AG09309 (cell line): ENCODE results near the gene QPCTL.
"Not testable (repeated sequence)": the region's sequence is repeated elsewhere in the genome, so short reads cannot be mapped to it uniquely, and the experiment has no call there.

Experiments
- DNase-seq: peaks from one replicate; pipeline ENCODE4 v3.0.0-alpha.2; 2010; ENCODE audit warnings: low read depth
- H3K4me3 ChIP-seq: 2 replicates; pipeline ENCODE4 v1.5.1; 2011; ENCODE audit warnings: mild to moderate bottlenecking, low read depth, low read length, moderate library complexity; ENCODE audit not compliant: control insufficient read depth
- TF ChIP-seq, protein P1 (sequence below): IDR thresholded peaks from 2 replicates; pipeline ENCODE4 v1.5.1; 2011; ENCODE audit warnings: mild to moderate bottlenecking, low read depth, low read length, inconsistent platforms; ENCODE audit not compliant: insufficient read depth, control insufficient read depth; ENCODE audit errors: missing control alignments

QPCTL gene

DNA sequence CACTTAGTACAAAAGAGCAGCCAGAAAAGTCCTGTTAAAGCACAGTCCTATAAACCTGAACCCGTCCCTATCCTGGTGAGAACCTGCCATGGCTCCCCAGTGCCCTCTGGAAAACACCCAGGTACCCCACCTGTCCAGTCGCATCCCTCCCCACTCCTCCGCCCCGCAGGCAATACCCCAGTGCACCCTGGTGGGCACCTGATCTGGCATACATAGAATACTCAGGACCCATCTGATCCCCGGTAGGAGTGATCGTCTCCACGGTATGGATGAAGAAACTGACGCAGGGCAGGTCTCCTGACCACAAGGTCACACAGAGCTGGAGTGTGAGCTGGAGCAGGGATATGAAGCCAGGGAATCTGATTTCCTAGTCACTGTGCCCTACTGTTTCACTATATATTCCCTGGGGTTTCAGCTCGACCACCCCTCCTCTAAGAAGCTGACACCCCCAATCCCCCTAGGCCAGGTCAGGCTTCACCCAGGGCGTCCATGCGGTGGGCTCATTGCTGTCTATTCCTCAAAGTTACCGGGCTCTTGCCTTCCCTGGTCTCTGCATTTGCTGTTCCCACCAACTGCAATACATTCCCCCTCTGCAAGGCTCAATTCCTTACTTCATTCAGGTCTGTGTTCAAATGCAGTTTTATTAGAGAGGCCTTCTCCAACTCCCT, 25.7 kb downstream of the QPCTL start:
- peak overlapping the region; percentile 62 for H3K4me3 ChIP-seq
- TF ChIP-seq, protein P1, sequence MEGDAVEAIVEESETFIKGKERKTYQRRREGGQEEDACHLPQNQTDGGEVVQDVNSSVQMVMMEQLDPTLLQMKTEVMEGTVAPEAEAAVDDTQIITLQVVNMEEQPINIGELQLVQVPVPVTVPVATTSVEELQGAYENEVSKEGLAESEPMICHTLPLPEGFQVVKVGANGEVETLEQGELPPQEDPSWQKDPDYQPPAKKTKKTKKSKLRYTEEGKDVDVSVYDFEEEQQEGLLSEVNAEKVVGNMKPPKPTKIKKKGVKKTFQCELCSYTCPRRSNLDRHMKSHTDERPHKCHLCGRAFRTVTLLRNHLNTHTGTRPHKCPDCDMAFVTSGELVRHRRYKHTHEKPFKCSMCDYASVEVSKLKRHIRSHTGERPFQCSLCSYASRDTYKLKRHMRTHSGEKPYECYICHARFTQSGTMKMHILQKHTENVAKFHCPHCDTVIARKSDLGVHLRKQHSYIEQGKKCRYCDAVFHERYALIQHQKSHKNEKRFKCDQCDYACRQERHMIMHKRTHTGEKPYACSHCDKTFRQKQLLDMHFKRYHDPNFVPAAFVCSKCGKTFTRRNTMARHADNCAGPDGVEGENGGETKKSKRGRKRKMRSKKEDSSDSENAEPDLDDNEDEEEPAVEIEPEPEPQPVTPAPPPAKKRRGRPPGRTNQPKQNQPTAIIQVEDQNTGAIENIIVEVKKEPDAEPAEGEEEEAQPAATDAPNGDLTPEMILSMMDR, result no peak
- no peak for DNase-seq

DNA sequence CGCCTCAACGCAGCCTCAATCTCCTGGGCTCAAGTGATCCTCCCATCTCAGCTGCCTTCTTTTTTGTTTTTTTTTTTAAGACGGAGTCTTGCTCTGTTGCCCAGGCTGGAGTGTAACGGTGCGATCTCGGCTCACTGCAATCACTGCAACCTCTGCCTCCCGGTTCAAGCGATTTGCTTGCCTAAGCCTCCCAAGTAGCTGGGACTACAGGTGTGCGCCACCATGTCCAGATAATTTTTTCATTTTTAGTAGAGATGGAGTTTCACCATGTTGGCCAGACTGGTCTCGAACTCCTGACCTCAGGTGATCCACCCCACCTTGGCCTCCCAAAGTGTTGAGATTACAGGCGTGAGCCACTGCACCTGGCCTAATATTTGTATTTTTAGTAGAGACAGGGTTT, 27.6 kb downstream of the QPCTL start:
- DNase-seq, H3K4me3 ChIP-seq: not testable (repeated sequence)

DNA sequence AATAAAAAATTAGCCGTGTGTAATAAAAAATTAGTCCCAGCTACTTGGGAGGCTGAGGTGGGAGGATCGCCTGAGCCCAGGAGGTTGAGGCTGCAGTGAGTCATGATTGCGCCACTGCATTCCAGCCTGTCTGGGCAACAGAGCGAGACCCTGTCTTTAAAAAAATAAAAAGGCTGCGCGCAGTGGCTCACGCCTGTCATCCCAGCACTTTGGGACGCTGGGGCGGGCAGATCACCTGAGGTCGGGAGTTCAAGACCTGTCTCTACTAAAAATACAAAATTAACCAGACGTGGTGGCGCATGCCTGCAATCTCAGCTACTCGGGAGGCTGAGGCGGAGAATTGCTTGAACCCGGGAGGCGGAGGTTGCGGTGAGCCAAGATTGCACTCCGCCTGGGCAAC, 36.2 kb downstream of the QPCTL start:
- not testable (repeated sequence) for H3K4me3 ChIP-seq, DNase-seq

DNA sequence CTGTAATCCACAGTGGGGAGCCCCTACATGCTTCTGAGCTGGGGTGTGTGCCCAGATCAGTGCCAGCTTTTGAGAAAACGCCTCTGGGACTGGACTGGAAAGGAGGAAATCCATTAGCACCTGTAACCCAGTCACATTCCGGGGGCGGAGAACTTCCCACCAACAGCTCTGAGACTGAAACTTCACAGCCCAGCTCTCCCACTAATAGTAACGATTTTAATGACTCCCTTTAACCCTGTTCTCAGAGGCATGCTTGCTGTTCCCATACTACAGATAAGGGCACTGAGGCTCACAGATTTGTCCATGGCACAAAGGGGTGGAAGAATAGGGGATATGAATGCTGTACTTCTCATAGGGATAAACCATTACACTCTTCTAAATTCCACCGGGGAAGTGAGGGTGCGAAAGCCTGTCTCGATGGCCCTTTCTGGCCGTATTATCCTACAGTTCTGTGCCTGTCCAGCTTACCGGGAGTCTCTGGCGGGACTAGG, 37.4 kb downstream of the QPCTL start:
- no peak for DNase-seq
- TF ChIP-seq, protein P1, result no peak
- H3K4me3 ChIP-seq, result peak overlapping the region; percentile 85

DNA sequence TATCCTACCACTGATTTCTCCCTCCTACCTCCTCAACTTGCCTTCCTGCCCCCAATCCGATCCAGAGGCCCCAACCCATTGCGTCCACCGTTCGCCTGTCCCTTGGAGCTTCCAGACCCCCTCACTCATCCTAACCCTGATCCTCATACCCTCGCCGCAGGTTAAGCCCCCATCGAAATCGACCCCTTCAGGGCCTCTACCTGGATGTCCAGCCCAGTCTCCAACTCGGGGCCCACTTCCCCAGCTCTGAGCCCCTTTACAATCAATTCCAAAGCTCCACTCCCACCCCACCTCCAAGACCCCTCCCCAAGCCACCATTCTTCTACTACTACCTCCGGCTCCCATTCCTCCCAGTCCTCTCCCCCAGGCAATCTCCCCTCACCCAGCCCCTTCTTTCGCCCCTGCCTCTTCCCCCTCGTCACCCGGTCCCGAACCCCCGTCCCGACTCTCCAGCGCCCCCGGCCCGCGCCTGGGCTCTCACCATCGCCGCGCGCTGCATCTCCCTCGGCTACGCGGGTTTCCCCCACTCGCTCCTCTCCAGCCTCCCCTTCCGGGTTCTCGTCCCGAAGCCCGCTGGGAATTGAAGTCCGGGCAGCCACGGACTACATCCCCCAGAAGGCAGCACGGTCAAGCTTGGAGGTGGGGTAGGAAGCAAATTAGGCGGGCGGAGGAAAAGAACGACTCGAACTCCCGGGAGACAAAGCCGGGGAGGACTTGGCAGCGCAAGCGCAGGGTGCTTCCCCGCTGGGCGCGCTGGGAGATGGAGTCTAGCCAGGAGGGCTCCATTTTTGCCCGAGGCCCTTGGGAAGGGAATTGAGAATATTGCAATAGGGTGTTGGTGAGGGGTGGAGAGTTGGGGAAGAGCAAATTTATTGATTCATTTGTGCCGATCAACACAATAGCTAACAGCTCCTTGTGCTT, 38.2 kb downstream of the QPCTL start, which contains the start of gene FBXO46:
Gene FBXO46 (minus strand): TSS at position 529 of the 921 bp plus-strand sequence. CDS start 17,401 bp downstream, outside the sequence.
- H3K4me3 ChIP-seq, result peak within 1 kb of the TSS; percentile 85
- TF ChIP-seq, protein P1, result no peak
- peak; percentile 94 for DNase-seq

DNA sequence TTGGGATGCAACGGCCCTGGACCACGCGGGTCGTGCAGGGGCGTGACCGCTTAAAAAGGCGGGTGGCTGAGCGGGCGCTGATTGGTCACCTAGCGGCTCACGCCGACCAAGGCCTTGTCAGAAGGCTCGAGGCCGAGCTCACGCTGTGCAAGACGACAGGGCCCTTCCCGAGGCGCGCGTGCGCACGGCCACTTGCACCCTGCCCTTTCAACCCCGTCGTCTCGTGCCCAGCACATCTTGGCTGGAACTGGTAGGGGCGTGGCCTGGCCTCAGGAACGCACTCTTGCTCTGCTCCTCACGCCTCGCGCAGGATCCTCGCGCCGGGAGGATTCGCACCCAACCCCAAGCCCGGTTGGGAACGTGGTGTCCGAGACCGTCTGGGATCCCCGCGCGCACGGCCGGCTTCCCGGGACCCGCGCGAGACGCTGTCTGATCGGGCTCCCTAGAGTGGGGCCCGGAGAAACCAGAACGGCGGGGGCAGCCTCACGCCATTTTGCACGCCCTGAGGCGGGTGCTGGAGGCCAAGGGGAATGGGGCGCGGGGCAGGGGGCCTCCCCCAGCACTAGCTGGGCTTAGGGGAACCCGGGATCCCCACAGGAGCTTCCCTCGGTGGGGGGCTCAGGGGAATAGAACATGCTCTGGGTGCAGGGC, 40.8 kb downstream of the QPCTL start, which contains the start of gene MEIOSIN:
Gene MEIOSIN (plus strand): TSS at position 280 of the 651 bp plus-strand sequence. CDS start 1,938 bp downstream, outside the sequence.
- TF ChIP-seq, protein P1, result no peak
- DNase-seq, result no peak
- H3K4me3 ChIP-seq, result no peak within 1 kb of the TSS
